GM18520 (cell line): ENCODE data around the gene NUMB.

ENCODE experiments used
- ATAC-seq: cut with Tn5 transposase; IDR thresholded peaks from one replicate; pipeline ENCODE4 v1.9.1; 2021; ENCODE audit not compliant: unreplicated experiment

Gene NUMB

GRCh38 chr14:73262427-73263183 lies 195.7 kb downstream of the NUMB start:
- ATAC-seq: no peak

GRCh38 chr14:73261520-73262426 lies 196.6 kb downstream of the NUMB start:
- ATAC-seq: no peak

- ATAC-seq: no peak
Observed at GRCh38 chr14:73261075-73261474, 197.3 kb downstream of the NUMB start.

DNA sequence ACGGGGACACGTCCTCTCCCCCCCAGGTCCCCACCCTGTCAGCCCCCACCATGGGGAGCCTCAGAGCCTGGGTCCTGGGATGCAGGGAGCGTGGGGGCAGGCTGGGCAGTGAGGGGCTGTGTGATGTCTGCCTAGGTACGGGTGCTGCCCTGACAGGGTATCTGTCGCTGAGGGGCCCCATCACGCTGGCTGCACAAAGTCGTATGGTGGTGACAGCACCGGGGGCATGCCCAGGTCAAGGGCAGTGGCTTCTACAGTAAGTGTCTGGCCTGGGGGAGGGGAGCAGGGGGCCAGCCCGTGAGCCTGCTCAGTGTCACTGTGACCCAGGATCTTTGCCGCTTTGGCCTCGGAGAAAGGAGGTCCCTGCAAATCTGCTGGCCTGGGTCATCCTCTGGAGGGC lies 197.8 kb downstream of the NUMB start:
- ATAC-seq: no peak

DNA sequence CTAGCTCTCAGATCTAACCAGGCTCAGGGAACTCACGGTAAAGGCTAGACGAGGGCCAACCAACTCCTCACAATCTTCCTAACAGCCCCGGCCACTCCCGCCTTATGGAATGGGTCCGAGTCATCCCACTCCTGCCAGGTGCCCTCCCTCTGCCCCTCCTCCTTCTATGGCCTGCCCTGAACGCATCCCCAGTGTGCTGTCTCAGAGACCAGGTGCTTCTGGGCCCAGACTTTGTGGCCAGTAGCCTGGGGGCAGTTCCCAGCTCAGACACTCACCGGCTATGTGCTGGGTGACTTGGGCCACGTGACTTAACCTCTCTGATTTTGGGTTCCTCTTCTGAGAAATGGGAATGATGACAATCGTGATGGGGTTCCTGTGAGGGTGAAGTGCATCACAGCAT lies 198.5 kb downstream of the NUMB start:
- ATAC-seq: no peak

GRCh38 chr14:73258845-73259611 lies 199.3 kb downstream of the NUMB start:
- no peak for ATAC-seq

DNA sequence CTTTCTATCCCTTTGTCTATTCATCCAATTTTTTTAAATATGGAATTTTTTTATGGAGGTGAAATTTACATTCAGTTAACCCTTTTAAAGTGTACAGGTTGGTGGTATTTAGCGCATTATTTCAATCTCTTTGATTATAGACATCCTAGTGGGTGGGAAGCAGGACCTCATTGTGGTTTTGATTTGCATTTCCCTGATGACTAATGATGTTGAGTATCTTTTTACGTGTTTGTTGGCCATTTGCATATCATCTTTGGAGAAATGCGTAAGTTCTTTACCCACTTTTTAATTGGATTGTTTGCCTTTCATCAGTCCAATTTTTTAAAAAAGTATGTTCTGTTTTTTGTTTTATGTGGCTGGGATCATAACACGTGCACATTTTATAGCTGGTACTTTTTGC lies 200.3 kb downstream of the NUMB start:
- ATAC-seq: no peak

DNA sequence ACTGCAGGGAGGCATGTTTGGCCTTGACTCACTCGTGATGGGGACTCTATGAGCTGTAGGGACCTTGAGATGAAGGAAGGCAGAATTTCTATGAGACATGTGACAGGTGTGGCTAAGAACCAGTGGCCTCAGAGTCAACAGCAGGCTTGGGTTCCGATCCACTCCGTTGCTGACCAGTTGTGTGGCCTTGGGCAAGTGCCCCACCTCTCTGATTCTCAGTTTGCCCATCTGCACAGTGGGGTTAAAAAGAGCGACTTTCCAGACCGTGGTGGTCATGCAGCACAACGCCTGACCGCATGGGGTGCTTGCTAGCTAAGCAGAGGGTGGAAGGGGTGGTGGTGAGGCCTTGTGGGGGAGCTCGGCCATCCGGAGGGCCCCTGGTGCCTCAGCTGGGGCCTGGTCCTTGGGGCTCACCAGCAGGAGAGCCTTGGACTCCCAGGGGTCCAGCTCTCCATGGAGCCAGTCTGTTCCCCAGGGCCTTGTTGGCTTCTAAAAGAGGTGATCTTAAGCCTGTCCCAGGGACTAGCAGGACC lies 202.6 kb downstream of the NUMB start:
- no peak for ATAC-seq

- no peak for ATAC-seq
Observed at GRCh38 chr14:73255005-73255400, 203.3 kb downstream of the NUMB start.

DNA sequence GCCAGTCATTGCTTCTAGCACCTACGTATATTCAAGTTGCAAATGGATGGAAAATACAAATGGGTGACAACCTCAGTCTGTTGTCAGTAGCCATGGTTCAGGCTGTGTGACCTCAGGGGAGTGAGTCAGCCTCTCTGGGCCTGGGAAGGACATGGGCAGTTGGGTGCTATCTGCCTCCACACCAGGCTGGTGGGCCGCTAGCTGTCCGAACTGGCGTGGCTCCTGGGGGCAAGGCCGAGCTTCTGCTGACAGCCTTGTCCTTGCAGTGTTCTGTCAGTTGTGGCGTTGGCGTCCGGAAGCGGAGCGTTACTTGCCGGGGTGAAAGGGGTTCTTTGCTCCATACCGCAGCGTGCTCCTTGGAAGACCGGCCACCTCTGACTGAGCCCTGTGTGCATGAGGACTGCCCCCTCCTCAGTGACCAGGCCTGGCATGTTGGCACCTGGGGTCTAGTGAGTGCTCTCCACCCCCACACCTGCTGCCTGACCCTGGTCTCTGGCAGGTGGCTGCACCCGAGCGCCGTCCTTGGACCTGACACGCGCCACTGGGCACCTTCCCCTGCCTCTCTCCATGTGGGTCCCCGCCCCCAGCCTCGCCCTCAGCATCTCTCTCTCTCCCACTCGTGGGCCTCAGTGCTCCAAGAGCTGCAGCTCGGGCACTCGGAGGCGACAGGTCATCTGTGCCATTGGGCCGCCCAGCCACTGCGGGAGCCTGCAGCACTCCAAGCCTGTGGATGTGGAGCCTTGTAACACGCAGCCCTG lies 203.9 kb downstream of the NUMB start:
- ATAC-seq: no peak

DNA sequence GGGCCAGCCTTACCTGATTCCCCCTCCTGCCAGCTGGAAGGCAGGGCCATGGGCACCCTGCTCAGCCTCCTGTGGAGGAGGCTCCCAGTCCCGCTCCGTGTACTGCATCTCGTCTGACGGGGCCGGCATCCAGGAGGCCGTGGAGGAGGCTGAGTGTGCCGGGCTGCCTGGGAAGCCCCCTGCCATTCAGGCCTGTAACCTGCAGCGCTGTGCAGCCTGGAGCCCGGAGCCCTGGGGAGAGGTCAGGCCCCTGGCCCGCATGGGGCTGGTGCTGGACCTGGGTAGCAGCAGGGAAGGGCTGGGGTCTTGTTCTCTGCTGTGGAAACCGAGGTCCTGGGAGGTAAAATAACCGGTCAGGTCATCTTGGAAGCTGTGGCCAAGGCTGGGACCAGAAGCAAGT lies 204.6 kb downstream of the NUMB start:
- no peak for ATAC-seq

DNA sequence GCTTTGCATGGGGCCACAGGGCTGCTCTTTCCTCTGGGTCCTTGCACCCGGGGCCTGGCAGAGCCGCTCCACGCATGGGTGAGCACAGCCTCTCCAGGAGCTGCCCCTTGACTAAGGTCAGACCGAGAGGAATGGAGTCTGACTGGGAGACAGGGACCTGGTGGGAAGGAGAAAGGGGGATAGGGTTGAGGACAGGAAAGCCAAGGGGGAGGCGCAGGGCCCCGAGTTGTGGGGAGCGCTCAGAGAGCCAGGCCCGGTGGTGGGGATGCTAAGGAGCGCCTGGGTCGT lies 205.1 kb downstream of the NUMB start:
- no peak for ATAC-seq

- ATAC-seq: no peak
Observed at GRCh38 chr14:73252491-73253322, 205.6 kb downstream of the NUMB start.

DNA sequence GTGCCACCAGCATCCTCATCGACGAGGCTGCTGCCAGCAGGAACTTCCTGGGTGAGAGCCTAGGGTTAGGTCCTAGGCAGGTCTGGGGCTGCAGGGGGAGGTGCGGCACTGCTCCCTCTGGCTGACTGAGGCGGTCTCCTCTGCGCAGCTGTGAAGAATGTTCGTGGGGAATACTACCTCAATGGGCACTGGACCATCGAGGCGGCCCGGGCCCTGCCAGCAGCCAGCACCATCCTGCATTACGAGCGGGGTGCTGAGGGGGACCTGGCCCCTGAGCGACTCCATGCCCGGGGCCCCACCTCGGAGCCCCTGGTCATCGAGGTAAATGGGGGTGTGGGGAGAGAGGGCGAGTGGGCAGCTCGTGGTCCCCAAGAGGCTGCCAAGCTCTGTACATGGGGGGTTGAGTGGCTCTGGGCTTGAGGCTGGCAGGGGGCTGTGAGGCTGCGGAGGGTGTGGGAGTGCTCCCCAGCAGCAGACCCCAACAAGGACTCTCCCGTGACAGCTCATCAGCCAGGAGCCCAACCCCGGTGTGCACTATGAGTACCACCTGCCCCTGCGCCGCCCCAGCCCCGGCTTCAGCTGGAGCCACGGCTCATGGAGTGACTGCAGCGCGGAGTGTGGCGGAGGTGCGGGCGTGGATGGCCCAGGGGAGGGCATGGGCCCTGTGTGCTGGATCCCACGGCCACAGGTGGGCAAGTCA lies 206.7 kb downstream of the NUMB start:
- no peak for ATAC-seq

GRCh38 chr14:73250781-73251500 lies 207.4 kb downstream of the NUMB start:
- ATAC-seq: no peak

GRCh38 chr14:73250317-73250713 lies 208.0 kb downstream of the NUMB start:
- no peak for ATAC-seq

- no peak for ATAC-seq
Observed at GRCh38 chr14:73249564-73250316, 208.6 kb downstream of the NUMB start.

- ATAC-seq: no peak
Observed at GRCh38 chr14:73249108-73249507, 209.2 kb downstream of the NUMB start.
